Panc1 (cell line): ENCODE results near the gene SLC35A4. TPM values are rescaled to one million over a fixed set of nuclear protein-coding genes. Genes with fewer than 3 reads are reported as not detected.

ENCODE experiments used
- ATAC-seq: fragments of 200-7000 bp; cut with Tn5 transposase; 2 replicates; pipeline ENCODE4 v1.9.1; 2020; ENCODE audit warnings: mild to moderate bottlenecking, moderate library complexity
- BruUV-seq: library from RNA; stranded (reverse); fragments of 400-500 nt; replicated peaks from 2 replicates; lab custom pipeline; 2021; lab: Mats Ljungman, UMichigan
- CTCF ChIA-PET: fragments of 300-600 bp; sonication (Branson Sonifier 250); formaldehyde crosslinking; loops from one replicate; lab custom pipeline; 2022; ENCODE audit warnings: antibody characterized with exemption; lab: Charles Lee
- POLR2A ChIA-PET: fragments of 300-600 bp; sonication (Branson Sonifier 250); formaldehyde crosslinking; loops from one replicate; lab custom pipeline; 2022; ENCODE audit warnings: antibody characterized with exemption; lab: Charles Lee
- DNase-seq: peaks from one replicate; pipeline ENCODE4 v3.0.0-alpha.2; 2010; ENCODE audit warnings: low read depth, low spot score
- H3K27ac ChIP-seq: 2 replicates; pipeline ENCODE4 v1.5.1; 2011; ENCODE audit warnings: mild to moderate bottlenecking, low read length, inconsistent platforms
- H3K27me3 ChIP-seq: fragments of 200-500 bp; sonication (Bioruptor generic); 2 replicates; pipeline ENCODE4 v1.6.0; 2014; ENCODE audit warnings: low read length, inconsistent platforms; ENCODE audit not compliant: control insufficient read depth, insufficient read depth
- H3K36me3 ChIP-seq: fragments of 200-500 bp; sonication (Bioruptor generic); 2 replicates; pipeline ENCODE4 v1.5.1; 2014; ENCODE audit warnings: inconsistent platforms, mild to moderate bottlenecking, low read length, moderate library complexity; ENCODE audit not compliant: control insufficient read depth, insufficient read depth
- H3K4me1 ChIP-seq: 2 replicates; pipeline ENCODE4 v1.5.1; 2011; ENCODE audit warnings: inconsistent platforms, mild to moderate bottlenecking, low read length, moderate library complexity; ENCODE audit not compliant: control insufficient read depth, insufficient read depth
- H3K4me3 ChIP-seq, 2 experiments: 2 replicates each; pipeline ENCODE4 v1.5.1; 2011 to 2012; ENCODE audit warnings: low read depth in 2 of 2, low read length in 2 of 2, mild to moderate bottlenecking in 2 of 2, inconsistent platforms in 1 of 2, moderate library complexity in 1 of 2
- H3K9me3 ChIP-seq: fragments of 200-500 bp; sonication (Bioruptor generic); 2 replicates; pipeline ENCODE4 v1.5.1; 2014; ENCODE audit warnings: low read depth, mild to moderate bottlenecking, inconsistent platforms, low read length, moderate library complexity; ENCODE audit not compliant: control insufficient read depth, insufficient read depth
- CTCF ChIP-seq: fragments of 450-650 bp; IDR thresholded peaks from 2 replicates; pipeline ENCODE4 v1.5.1; 2017; ENCODE audit warnings: mild to moderate bottlenecking
- POLR2AphosphoS5 ChIP-seq: IDR thresholded peaks from 2 replicates; pipeline ENCODE4 v1.6.1; 2012; ENCODE audit warnings: mild to moderate bottlenecking, low read depth, low read length, moderate library complexity
- REST ChIP-seq, 2 experiments: IDR thresholded peaks; 2 replicates each; pipeline ENCODE4 v1.6.1; 2011 to 2012; ENCODE audit warnings: low read depth in 2 of 2, control low read depth in 1 of 2, low read length in 1 of 2, mild to moderate bottlenecking in 1 of 2, moderate library complexity in 1 of 2; ENCODE audit not compliant: insufficient read depth in 1 of 2
- SIN3A ChIP-seq: IDR thresholded peaks from 2 replicates; pipeline ENCODE4 v1.6.1; 2012; ENCODE audit warnings: low read depth, mild to moderate bottlenecking, low read length, moderate library complexity, borderline replicate concordance; ENCODE audit not compliant: insufficient read depth
- TCF7L2 ChIP-seq: IDR thresholded peaks from 2 replicates; pipeline ENCODE4 v1.6.1; 2011; ENCODE audit warnings: mild to moderate bottlenecking, low read depth, low read length, inconsistent platforms
- in situ Hi-C: cut with HindIII; loops from 2 replicates; pipeline ENCODE4 v1.10.0; 2016; ENCODE audit warnings: low sequenced_read_pairs, low pct_unique_long_range_greater_than_20kb
- intact Hi-C: fragments of 100-400 bp; cut with micrococcal nuclease; formaldehyde crosslinking; loops from one replicate; pipeline ENCODE4 v1.10.0; 2022; ENCODE audit not compliant: unreplicated experiment
- total RNA-seq: library from RNA; stranded (reverse); gene quantifications from one replicate; pipeline ENCODE4 v1.2.1, GENCODE V29; 2021; ENCODE audit not compliant: unreplicated experiment

SLC35A4 gene
- total RNA-seq, 1 experiment from 2014 or later: 96.7 TPM

- Histone ChIP-seq H3K36me3 (peaks cover 10% of the 10 kb centered on the region; the same call in 1 of the 2 replicates), H3K9me3 (no peaks in the 10 kb centered on the region), H3K27ac (peak overlapping the region; percentile 25; the same call in 1 of the 2 replicates), H3K27me3 (no peaks in the 10 kb centered on the region), H3K4me1 (peaks cover 34% of the 10 kb centered on the region), H3K4me3 (no peak overlapping the region)
- DNase-seq (no peak), ATAC-seq (no peak)
- no TSS peak for BruUV-seq
- in situ Hi-C loops (no loop called here), intact Hi-C loops (no loop called here)
- TF ChIP-seq POLR2AphosphoS5: peak; percentile 9
- no peak for TF ChIP-seq TCF7L2
- TF ChIP-seq SIN3A: no peak
- TF ChIP-seq REST (IDR thresholded peaks at IDR 0.05; ENCODE audit: insufficient read depth in 1 of 2, low read depth in 2 of 2, low read length in 1 of 2): no peak
- no peak for TF ChIP-seq CTCF
- ChIA-PET POLR2A (interaction anchor here (1.1 kb wide), 1 partner anchor 7 kb away, joined by 6 read pairs; no protein-coding TSS in a partner anchor), CTCF (no interaction called here)
Observed at GRCh38 chr5:140549237-140550144, 15.1 kb upstream of the SLC35A4 start.

- Histone ChIP-seq H3K4me1 (peaks cover 40% of the 10 kb centered on the region), H3K27me3 (no peaks in the 10 kb centered on the region), H3K36me3 (peaks cover 10% of the 10 kb centered on the region; the same call in 1 of the 2 replicates), H3K9me3 (no peaks in the 10 kb centered on the region), H3K4me3 (no peak overlapping the region), H3K27ac (no peak overlapping the region; the same call in 1 of the 2 replicates)
- intact Hi-C loops: no loop called here
- CTCF ChIA-PET: no interaction called here
- POLR2A ChIA-PET: no interaction called here
- in situ Hi-C loops: no loop called here
- TF ChIP-seq CTCF: no peak
- TF ChIP-seq POLR2AphosphoS5: no peak
- TF ChIP-seq TCF7L2: no peak
- TF ChIP-seq REST (IDR thresholded peaks at IDR 0.05; ENCODE audit: insufficient read depth in 1 of 2, low read depth in 2 of 2, low read length in 1 of 2): no peak
- TF ChIP-seq SIN3A: no peak
- no TSS peak for BruUV-seq
- ATAC-seq (no peak), DNase-seq (no peak)
Observed at GRCh38 chr5:140550147-140551079, 14.2 kb upstream of the SLC35A4 start.
